SHP77 treated with DMSO at 0.1 percent for 48 hours (cell line): ENCODE measurements around the gene DERA.
"Not testable (repeated sequence)": the region's sequence is repeated elsewhere in the genome, so short reads cannot be mapped to it uniquely, and the experiment has no call there.

Experiments
- DNase-seq: peaks from one replicate; lab custom pipeline; 2025; lab: John Stamatoyannopoulos, UW

DERA gene

DNA sequence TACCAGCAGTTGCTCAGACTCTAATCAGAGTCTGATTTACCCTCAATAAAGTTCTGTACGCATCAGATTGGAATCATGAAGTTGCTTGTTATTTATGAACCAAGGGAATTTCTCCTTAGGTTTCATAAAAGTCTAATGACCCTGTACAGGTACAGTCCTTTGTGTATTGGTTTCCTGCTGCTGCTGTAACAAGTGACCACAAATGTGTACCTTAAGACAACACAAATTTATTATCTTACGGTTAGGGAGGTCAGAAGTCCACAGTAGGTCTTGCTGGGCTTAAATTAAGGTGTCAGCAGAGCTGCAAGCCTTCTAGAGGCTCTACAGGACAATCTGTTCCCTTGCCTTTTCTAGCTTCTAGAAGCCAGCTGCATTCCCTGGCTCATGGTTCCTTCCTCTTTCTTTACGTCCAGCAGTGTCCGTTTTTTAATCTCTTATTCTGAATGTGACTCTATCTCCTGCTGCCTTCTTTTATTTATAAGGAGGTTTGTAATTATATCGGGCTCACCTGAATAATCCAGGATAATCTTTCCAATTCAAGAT lies 6.7 kb upstream of the DERA start:
- no peak for DNase-seq

DNA sequence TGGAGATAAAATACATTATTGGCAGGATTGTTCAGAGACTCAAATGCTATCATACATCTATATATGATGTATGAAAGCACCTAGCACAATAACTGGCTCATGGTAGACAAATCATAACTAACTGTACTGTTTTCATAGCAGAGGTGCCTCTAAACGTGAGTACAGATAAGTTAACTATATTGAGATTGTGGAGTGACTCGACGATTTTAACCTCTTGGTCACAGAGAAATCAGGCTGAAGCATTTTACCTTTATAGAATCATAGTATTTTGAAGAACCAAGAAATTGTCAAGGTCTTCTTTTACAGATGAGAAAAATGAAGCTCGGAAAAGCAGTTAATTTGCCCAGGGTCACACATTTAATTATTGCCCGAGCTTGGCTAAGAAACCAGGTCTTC lies 666 bp upstream of the DERA start:
- no peak for DNase-seq

DNA sequence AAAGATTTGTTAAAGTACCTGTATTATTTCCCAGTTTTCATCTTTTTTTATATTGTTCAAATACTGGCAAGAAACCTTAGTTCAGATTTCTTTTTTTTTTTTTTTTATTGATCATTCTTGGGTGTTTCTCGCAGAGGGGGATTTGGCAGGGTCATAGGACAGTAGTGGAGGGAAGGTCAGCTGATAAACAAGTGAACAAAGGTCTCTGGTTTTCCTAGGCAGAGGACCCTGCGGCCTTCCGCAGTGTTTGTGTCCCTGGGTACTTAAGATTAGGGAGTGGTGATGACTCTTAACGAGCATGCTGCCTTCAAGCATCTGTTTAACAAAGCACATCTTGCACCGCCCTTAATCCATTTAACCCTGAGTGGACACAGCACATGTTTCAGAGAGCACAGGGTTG lies 799 bp downstream of the DERA start:
- not testable (repeated sequence) for DNase-seq

DNA sequence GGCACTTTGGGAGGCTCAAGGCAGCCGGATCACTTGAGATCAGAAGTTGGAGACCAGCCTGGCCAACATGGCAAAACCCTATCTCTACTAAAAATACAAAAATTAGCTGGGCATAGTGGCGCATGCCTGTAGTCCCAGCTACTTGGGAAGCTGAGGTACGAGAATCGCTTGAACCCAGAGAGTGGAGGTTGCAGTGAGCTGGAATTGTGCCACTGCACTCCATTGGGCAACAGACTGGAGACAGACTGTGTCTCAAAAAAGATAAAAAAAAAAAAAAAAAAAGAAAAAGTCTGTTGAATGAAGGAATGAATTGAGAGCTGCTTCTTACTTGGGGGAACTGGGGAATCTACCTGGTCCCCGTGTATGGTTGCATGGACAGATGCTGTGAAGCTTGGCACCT lies 3.0 kb downstream of the DERA start:
- not testable (repeated sequence) for DNase-seq

DNA sequence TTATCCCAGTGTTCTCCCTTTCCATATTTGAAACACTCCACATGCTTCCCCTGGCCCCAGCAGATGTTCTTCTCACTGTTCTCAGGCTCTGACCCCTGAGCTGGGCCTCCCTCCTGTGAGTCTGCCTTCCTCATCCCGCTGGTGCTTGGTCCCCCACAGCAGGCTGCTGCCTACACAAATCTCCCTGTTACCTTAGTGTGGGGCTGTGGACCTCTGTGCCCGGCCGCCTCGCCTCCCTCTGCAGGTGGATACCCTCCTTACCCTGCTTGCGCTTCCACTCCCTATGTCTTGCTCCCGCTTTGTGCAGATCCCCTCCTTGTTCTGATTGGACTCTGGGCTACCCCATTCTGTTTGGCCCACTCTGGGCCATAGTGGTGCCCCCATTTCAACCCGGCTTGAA lies 6.9 kb downstream of the DERA start:
- DNase-seq: no peak

DNA sequence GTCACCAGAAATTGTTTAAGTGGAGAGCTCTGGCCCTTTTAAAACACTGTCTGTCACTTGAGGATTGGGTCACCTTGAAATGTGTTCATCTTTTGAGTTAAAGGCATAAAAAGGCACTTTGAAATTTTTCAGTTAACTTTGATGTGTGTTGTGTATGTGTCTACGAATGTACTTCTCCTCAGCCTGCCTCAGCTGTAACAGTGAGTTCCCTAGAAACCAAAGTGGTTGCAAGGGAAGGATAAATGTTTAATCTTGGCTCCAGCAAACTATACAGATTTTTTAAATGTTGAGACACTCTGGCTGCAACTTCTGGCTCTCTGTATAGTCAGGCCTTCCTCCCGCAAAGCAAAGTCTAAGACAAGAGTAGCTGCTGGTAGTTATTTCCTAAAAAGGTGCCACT lies 8.3 kb downstream of the DERA start:
- no peak for DNase-seq

DNA sequence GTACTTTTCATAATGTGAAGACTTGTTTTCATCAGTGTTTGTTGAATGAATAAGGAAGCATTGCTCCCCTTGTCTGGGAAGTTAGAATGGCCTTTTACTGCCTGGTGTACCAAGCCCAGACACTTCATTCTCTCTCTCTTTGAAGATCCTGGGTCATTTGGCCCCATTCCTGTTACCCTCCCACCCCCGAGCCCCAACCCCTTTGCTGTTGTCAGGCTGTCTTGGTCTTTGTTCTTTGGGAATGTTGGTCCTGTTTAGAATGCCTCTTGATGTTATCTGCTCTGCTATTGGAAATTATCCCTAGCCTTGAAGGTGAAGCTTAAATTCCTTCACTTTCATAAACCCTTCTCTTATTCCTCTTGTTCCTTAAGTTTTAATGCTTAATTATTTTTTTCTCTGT lies 13.8 kb downstream of the DERA start:
- no peak for DNase-seq

DNA sequence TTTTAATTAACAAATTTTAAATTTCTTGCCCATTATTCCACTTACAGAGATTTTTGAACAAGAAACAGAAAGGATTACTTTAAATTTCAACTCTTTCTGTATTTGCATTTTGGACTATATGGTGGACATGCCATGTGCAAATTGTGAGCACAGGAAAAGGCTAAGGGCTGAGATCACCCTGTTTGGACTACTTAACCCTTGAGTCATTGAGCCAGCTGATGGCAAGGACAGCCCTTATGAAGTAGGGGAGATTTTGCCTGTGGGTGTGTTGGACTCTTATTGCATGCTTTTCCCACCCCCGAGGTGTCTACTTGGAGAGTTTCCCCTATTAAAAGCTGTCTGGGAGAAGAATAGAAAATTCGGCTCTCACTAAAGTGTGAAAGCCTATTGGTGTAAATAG lies 17.2 kb downstream of the DERA start:
- no peak for DNase-seq

DNA sequence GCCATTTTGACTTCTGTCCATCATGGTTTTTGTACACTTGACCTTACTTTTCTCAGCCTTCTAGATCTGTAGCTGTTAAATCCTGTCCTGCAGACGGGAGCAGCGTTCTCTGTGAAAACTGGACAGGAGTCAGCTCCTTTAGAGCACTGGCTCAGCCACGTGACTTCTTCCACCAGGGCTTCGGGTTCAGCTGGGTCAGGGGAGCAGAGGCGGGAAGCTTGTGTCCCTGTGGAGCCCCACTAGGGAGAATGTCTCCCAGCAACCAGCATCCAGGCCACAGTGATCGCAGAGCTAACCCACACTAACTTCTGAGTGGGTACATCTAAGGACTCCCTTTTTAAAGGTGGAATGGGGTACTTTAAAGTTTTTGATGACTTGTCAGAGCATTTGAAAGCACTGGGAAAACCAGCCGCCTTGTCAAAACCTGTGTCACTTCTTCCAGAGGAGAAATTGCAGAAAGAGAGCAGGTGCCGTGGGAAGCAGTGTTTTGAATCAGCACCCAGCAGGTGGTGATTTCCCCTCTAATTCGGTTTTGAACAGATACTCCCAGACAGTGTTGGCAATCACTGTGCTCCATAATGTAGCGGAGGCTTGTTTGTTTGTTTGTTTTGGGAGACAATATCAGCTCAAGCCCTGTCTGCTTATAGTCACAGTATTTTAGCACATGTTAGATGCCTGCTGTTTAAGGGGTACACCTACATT lies 17.9 kb downstream of the DERA start:
- no peak for DNase-seq

DNA sequence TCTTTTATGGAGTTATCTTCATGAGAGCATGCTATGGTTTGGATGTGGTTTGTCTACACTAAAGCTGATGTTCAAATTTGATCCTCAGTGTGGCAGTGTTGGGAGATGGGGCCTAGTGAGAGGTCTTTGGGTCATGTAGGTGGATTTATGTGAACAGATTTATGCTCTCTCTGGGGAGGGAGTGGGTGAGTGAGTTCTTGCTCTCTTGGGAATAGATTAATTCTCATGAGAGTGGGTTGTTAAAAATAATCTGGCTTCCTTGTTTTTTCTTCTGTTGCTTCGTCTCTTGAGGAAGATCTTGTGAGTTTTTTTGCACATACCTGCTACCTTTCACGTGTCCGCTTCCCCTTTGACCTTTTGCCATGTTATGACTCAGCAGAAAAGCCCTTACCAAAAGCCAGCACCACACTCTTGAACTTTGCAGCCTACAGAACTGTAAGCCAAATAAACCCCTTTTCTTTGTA lies 20.5 kb downstream of the DERA start:
- no peak for DNase-seq

DNA sequence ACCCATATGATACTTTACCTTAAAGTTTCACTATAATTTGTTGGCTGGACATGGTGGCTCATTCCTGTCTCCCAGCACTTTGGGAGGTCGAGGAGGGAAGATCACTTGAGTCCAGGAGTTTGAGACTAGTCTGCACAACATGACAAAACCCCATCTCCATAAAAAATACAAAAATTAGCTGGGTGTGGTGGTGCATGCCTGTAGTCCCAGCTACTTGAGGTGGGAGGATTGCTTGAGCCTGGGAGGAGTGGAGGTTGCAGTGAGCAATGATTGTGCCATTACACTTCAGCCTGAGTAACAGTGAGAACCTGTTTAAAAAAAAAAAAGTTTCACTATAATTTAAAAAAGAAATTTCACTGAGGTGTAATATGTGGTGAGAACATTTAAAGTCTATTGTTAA lies 21.2 kb downstream of the DERA start:
- no peak for DNase-seq

DNA sequence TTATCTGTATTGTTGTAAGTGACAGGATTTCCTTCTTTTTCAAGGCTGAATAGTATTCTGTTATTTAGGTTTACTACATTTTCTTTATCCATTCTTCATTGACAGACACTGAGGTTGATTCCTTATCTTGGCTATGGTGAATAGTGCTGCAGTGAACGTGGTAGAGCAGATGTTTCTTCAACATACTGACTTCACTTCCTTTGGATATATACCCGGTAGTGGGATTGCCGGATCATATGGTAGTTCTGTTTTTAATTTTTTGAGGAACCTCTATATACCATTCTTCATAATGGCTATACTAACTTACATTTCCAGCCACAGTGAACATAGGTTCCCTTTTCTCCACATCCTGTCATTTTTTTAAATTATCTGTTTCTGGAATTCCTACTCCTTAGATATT lies 21.8 kb downstream of the DERA start:
- no peak for DNase-seq

DNA sequence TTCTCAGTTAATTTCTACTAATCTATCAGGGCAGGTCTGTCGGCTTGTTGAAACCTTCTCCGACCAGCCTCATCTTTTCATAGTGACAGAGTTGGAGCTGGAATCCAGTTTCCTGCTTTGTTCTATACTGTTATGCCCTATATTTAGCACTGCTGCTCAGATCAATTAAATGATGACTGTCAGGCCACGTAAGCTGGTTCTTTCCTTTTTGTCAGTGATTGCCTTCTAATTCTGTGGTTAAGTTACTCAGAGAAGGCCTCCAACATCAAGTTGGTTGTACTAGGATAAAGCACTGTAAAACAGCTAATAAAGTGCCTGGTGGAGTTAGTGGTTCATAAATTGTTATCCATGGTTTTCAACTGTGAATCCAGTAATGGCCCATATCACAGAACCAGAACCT lies 22.6 kb downstream of the DERA start:
- DNase-seq: no peak

DNA sequence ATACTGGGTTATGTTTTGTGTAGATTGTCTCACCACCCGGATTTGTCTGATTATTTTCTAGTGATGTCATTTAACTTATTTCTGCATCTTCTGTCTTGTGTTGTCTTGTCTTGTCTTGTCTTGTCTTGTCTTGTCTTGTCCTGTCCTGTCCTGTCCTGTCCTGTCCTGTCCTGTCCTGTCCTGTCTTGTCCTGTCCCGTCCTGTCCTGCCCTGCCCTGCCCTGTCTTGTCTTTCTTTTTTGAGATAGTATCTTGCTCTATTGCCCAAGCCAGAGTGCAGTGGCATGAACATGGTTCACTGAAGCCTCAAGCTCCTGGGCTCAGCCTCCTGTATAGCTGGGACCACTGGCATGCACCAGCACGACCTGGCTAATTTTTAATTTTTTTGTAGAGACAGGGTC lies 25.6 kb downstream of the DERA start:
- DNase-seq: no peak

DNA sequence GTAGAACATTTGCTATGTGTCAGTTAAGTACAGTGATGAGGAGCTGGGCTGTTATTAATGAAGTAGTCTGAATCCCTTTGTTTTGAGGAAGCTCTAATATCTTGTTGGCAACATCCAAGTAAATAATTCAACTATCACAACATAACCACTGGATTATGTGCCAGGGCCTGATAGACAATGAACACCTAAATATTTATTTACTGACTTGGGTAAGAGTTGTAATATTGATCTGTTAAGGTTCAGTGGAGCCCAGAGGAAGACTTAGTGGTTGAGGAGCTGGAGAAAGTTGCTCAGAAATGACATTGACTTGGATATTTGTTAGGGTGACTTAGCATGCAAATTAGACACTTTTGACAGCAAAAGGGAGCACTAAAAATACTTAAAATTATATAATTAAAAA lies 26.8 kb downstream of the DERA start:
- DNase-seq: no peak

DNA sequence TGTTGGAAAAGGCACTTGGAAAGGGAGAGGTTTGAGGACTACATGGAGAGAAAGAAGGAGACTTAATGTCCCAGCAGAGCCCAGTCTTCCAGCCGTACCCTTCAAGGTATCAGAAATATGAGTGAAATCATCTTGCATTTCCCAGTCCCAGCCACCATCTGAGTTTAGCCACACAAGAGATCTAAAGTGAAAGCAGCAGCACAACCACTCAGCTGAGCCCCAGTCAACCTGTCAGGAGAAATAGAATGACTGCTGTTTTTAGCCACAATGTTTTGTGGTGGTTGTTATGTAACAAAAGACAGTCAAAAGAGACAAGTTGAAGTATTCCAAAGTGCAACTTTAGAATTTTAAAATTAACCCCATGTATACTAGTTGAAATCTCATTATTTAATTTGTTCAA lies 28.0 kb downstream of the DERA start:
- DNase-seq: no peak

DNA sequence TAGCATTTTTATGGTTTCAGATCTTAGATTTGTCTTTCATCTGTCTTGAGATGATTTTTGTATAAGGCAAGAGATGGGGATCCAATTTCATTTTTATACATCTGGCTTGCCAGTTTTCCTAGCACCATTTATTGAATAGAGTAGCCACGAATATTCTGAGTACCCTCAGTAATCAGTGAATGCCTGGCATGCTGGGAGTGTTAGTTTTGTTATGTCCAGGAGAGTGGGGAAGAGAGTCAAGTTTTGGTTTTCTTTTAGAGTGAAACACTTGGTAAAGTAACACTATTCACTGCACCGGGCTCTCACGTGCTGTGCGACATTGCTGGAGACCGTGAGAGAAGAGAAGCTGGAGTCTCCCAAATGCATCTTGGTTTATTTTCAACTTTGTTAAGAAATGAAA lies 31.3 kb downstream of the DERA start:
- DNase-seq: no peak

DNA sequence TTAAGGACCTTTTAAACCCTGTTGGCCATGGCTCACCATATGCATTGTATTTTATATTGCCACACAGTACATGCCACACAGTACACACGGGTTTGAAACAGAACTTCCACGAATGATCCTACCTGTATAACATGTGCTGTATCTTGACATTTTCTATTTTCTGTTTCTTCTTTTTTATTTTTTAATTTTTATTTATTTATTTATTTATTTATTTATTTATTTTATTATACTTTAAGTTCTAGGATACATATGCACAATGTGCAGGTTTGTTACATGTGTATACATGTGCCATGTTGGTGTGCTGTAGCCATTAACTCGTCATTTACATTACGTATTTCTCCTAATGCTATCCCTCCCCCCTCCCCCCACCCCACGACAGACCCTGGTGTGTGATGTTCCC lies 32.4 kb downstream of the DERA start:
- not testable (repeated sequence) for DNase-seq

DNA sequence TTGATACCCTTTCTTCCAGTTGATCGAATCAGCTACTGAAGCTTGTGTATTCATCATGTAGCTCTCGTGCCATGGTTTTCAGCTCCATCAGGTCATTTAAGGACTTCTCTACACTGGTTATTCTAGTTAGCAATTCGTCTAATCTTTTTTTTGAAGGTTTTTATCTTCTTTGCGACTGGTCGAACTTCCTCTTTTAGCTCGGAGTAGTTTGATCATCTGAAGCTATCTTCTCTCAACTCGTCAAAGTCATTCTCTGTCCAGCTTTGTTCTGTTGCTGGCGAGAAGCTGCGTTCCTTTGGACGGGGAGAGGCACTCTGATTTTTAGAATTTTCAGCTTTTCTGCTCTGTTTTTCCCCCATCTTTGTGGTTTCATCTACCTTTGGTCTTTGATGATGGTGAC lies 37.3 kb downstream of the DERA start:
- not testable (repeated sequence) for DNase-seq

DNA sequence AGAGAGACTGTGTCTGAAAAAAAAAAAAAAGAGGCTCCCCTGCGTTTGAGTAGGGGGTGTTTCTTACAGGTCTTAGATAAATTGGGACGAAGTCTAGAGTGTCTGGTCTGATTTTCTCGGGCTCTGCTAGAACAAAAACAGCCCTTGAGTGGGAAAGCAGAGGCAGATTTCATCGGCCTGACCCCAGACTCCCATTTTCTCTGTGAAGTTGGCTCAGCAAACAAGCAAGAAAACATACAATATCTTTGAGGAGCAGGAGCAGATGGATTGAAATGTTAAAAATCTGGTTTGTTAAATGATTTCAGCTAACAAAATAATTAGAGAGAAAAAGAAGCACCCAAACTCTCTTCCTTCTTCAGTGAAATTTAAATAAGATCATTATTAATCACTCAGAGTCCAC lies 44.1 kb downstream of the DERA start:
- no peak for DNase-seq

DNA sequence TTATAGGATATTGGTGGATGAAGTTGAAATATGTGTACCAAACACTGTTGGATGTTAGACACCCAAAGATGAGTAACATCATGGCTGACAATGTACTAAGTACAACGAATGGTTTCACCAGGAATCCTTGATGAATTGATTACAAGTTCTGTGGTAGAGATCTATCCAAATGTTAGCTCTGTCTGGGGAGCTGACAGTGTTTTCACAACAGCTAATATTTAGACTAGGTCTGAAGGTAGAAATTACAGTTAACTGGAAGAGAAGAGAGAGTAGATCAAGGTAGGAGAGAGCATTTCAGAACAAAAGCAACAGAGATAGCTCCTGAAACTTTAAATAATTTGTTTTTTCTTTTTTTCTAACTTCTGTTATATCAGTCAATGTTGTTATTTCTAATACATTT lies 44.9 kb downstream of the DERA start:
- DNase-seq: no peak

DNA sequence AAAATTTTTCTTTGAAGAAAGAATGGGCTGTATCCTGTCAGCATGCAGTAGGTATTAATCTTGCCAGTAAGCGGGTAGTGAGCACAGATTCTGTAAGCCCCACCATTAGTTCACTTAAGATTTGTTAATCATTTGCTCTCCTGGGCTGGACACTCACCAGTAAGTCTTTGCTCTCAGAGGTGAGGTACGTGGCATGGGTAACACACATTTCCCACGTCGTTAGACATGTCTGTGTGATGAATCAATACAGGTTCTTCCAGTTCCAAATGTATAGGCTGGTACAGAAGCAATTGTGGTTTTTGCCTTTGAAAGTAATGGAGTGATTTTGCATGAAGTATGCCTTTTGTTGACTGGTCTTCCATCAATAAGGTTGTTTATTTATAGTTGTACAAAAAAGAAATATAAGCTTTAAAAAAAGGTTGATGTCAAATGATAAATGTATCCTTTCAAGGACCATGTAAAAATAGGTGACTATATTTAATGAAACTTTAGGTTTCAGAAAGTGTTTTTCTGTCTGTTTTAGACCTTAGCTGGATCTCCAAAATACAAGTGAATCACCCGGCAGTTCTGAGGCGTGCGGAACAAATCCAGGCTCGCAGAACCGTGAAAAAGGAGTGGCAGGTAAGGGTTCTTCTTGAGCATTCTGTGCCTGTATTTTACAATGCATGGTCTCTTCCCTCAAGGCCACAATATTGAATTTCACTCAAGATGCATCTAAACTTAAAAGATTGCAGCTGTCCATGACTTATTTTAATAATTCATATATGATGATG lies 45.5 kb downstream of the DERA start:
- DNase-seq: no peak

DNA sequence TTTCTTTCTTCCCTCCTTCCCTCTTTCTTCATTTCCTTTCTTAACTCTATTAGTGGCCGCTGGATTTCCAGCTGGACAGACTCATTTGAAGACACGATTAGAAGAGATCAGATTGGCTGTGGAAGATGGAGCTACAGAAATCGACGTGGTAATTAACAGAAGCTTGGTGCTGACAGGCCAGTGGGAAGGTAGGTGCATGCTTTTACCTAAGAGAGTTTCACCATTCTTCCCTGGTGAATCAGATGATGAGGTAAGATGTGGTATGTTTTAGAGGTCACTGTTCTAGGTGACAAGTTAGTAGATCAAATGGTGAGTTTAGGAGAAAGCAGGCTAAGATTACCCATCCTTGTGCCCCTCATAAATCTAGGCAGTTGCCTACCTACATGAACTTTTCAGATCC lies 51.6 kb downstream of the DERA start:
- DNase-seq: no peak

DNA sequence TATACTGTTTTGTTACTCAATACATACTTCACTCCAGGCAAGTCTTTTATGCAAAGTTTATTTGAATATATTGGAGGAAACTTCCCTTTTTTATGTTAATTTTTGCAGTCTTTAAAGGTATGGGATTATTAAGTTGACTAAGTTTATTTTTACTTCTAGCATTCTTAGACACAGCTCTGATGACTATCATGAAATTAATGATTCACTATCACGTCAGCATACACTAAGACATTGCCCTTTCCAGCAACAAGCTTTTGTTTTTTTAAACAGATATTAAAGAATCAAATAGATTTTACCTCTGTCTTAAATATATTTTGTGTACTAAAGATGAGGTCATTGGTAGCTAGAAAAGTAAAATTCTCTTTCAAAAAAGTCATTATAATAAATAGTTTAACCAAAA lies 52.1 kb downstream of the DERA start:
- no peak for DNase-seq
